Naive thymus-derived CD4-positive, alpha-beta T cell (primary cell): ENCODE measurements around the gene ACACA. TPM values are rescaled to one million over a fixed set of nuclear protein-coding genes. Genes with fewer than 3 reads are reported as not detected.

Experiments used
- ATAC-seq: fragments of 150-1000 bp; cut with Tn5 transposase; 2 replicates; pipeline ENCODE4 v1.10.0; 2021; ENCODE audit warnings: mild to moderate bottlenecking, moderate library complexity
- CTCF ChIA-PET: fragments of 350-600 bp; sonication (Branson Sonifier 250); formaldehyde crosslinking; loops from one replicate; lab custom pipeline; 2021; ENCODE audit warnings: antibody characterized with exemption; lab: Charles Lee
- POLR2A ChIA-PET: fragments of 350-600 bp; sonication (Branson Sonifier 250); formaldehyde crosslinking; loops from one replicate; lab custom pipeline; 2021; ENCODE audit warnings: antibody characterized with exemption, inconsistent platforms; lab: Charles Lee
- DNase-seq, 9 donors: peaks; one replicate each; pipeline versions ENCODE4 v3.0.0 to v3.0.0-alpha.2; 2020 to 2022; ENCODE audit warnings: mixed read lengths in 1 of 9
- H3K27ac ChIP-seq: one replicate; pipeline ENCODE4 v1.7.0; 2013; ENCODE audit warnings: mild to moderate bottlenecking, low read depth, low read length, moderate library complexity
- H3K27me3 ChIP-seq, 2 donors: one replicate each; pipeline ENCODE4 v1.7.0; 2013; ENCODE audit warnings: low read length in 2 of 2, mild to moderate bottlenecking in 2 of 2, moderate library complexity in 2 of 2; ENCODE audit not compliant: control insufficient read depth in 2 of 2, insufficient read depth in 2 of 2
- H3K36me3 ChIP-seq, 3 experiments: 1 replicate in 2 of 3; 2 replicates in 1 of 3; pipeline ENCODE4 v1.7.0; 2013; ENCODE audit warnings: low read length in 3 of 3, mild to moderate bottlenecking in 3 of 3, moderate library complexity in 1 of 3; ENCODE audit not compliant: insufficient read depth in 3 of 3, control insufficient read depth in 2 of 3
- H3K4me1 ChIP-seq, 2 donors: one replicate each; pipeline ENCODE4 v1.7.0; 2013; ENCODE audit warnings: low read length in 2 of 2, mild to moderate bottlenecking in 2 of 2, moderate library complexity in 1 of 2; ENCODE audit not compliant: control insufficient read depth in 2 of 2, insufficient read depth in 2 of 2
- H3K4me3 ChIP-seq: 2 replicates; pipeline ENCODE4 v1.7.0; 2013; ENCODE audit warnings: mild to moderate bottlenecking, low read length
- H3K9me3 ChIP-seq, 3 experiments: 1 replicate in 2 of 3; 2 replicates in 1 of 3; pipeline ENCODE4 v1.7.0; 2013; ENCODE audit warnings: low read length in 3 of 3; ENCODE audit not compliant: control insufficient read depth in 2 of 3
- H3K27ac Mint-ChIP-seq, 9 donors: one replicate each; pipeline ENCODE4 v1.8.0; 2020 to 2022; ENCODE audit warnings: mixed read lengths in 9 of 9, mild to moderate bottlenecking in 8 of 9, moderate library complexity in 5 of 9, inconsistent platforms in 2 of 9
- H3K27me3 Mint-ChIP-seq, 5 donors: one replicate each; pipeline ENCODE4 v1.8.0; 2021 to 2022; ENCODE audit warnings: mixed read lengths in 5 of 5, mild to moderate bottlenecking in 1 of 5
- H3K36me3 Mint-ChIP-seq, 5 donors: one replicate each; pipeline ENCODE4 v1.8.0; 2020 to 2022; ENCODE audit warnings: mixed read lengths in 5 of 5, mild to moderate bottlenecking in 3 of 5, inconsistent platforms in 1 of 5
- H3K4me1 Mint-ChIP-seq, 7 donors: one replicate each; pipeline ENCODE4 v1.8.0; 2020 to 2022; ENCODE audit warnings: mixed read lengths in 7 of 7, mild to moderate bottlenecking in 3 of 7, inconsistent platforms in 1 of 7
- H3K4me3 Mint-ChIP-seq, 10 donors: one replicate each; pipeline ENCODE4 v1.8.0; 2020 to 2022; ENCODE audit warnings: mild to moderate bottlenecking in 10 of 10, mixed read lengths in 10 of 10, moderate library complexity in 6 of 10, inconsistent platforms in 2 of 10
- H3K9me3 Mint-ChIP-seq, 11 donors: one replicate each; pipeline ENCODE4 v1.8.0; 2020 to 2022; ENCODE audit warnings: mixed read lengths in 11 of 11, mild to moderate bottlenecking in 4 of 11, inconsistent platforms in 1 of 11, moderate library complexity in 1 of 11
- intact Hi-C, 2 donors: fragments of 100-400 bp; cut with micrococcal nuclease; formaldehyde crosslinking; loops; one replicate each; pipeline ENCODE4 v1.15.1; 2023
- polyA plus RNA-seq, 2 donors: library from polyadenylated mRNA; unstranded; fragments of 300-500 nt; fragmentation: Illumina TruSeq; gene quantifications; one replicate each; pipeline ENCODE4 v1.2.3, GENCODE V29; 2021
- total RNA-seq, 6 experiments: library from RNA in 5 of 6; stranded (reverse) in 5 of 6; gene quantifications; 1 replicate in 5 of 6; 2 replicates in 1 of 6; pipeline ENCODE4 v1.2.3 and lab custom pipeline; 2021 to 2026

The ACACA gene
- total and polyA plus RNA-seq, 7 experiments from 2014 or later: 6.1 to 47.0 (median 14.5) TPM

DNA sequence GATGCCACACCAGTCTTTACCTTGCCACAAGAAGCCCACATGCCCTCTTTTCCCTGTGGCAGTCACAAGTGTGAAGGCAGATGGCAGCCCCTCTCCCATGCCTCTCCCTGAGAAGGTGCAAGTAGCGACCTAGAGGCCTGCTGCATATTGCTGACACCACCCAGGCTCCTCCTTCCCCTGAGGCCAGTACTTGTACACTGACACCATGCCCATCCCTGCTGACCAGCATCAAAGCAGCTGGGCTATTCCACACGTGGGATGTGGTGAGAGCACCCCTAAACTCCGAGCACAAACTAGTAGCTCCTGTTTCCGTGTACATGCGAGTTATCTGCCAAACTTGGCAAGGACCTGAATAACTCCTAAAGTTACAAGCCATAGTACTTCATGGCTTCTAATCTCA is 308.5 kb downstream of the ACACA start:
- Histone ChIP-seq H3K9me3 (no peaks in the 10 kb centered on the region), H3K4me3 (no peak overlapping the region), H3K27ac (no peak overlapping the region), H3K27me3 (no peaks in the 10 kb centered on the region), H3K4me1 (no peaks in the 10 kb centered on the region), H3K36me3 (peaks cover 3 to 42% (median 6%) of the 10 kb centered on the region in 3 experiments)
- Mint-ChIP-seq H3K36me3 (peaks cover 14 to 46% (median 31%) of the 10 kb centered on the region in 5 donors), H3K4me3 (peak overlapping the region in 1 of 10 donors; percentile 2), H3K27me3 (no peaks in the 10 kb centered on the region), H3K4me1 (peaks cover 0 to 11% (median 3%) of the 10 kb centered on the region in 7 donors), H3K9me3 (no peaks in the 10 kb centered on the region), H3K27ac (peak overlapping the region in 1 of 9 donors; percentile 28)
- no peak for ATAC-seq
- DNase-seq: no peak
- intact Hi-C loops: no loop called here
- CTCF ChIA-PET: interaction anchor here (1.5 kb wide), 1 partner anchor 50 kb away, joined by 3 read pairs; no protein-coding TSS in a partner anchor
- POLR2A ChIA-PET: no interaction called here

- no peaks in the 10 kb centered on the region for H3K4me1 ChIP-seq
- Mint-ChIP-seq H3K36me3 (peaks cover 14 to 47% (median 34%) of the 10 kb centered on the region in 5 donors), H3K9me3 (no peaks in the 10 kb centered on the region), H3K4me3 (no peak overlapping the region), H3K27ac (no peak overlapping the region), H3K27me3 (no peaks in the 10 kb centered on the region), H3K4me1 (peaks cover 0 to 13% (median 3%) of the 10 kb centered on the region in 7 donors)
- POLR2A ChIA-PET: no interaction called here
- intact Hi-C loops: no loop called here
- no peaks in the 10 kb centered on the region for H3K27me3 ChIP-seq
- H3K36me3 ChIP-seq: peaks cover 0 to 37% (median 3%) of the 10 kb centered on the region in 3 experiments
- no peak for DNase-seq
- H3K27ac ChIP-seq: no peak overlapping the region
- CTCF ChIA-PET: no interaction called here
- no peaks in the 10 kb centered on the region for H3K9me3 ChIP-seq
- no peak overlapping the region for H3K4me3 ChIP-seq
- no peak for ATAC-seq
Measured at GRCh38 chr17:37097154-37097553, 309.5 kb downstream of the ACACA start.

DNA sequence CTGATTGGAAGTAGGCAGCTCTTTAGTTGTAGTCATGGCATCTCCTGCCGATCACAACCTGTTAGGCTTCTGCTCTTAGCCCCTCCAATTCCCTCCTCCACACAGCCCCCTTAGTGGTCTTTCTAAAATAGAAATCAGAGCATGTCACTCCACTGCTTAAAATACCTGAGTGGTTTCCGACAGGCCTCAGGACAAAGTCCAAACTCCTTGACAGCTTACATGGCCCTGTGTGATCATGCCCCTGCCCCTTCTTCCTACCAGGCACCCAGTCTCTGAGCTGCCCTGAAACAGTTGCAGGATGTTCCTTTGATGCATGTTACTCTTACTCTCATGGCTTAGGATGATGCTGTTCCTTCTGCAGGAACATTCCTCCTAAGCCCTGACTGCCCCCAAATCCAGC is 310.6 kb downstream of the ACACA start:
- intact Hi-C loops: no loop called here
- Mint-ChIP-seq H3K4me1 (peaks cover 2 to 17% (median 6%) of the 10 kb centered on the region in 7 donors), H3K4me3 (no peak overlapping the region), H3K9me3 (no peaks in the 10 kb centered on the region), H3K27ac (peak overlapping the region in 1 of 9 donors; percentile 25), H3K27me3 (no peaks in the 10 kb centered on the region), H3K36me3 (peaks cover 13 to 47% (median 30%) of the 10 kb centered on the region in 5 donors)
- no peak for ATAC-seq
- Histone ChIP-seq H3K9me3 (no peaks in the 10 kb centered on the region), H3K27me3 (no peaks in the 10 kb centered on the region), H3K36me3 (peaks cover 0 to 31% (median 3%) of the 10 kb centered on the region in 3 experiments), H3K4me3 (no peak overlapping the region), H3K4me1 (peaks cover 0 to 3% of the 10 kb centered on the region in 2 donors), H3K27ac (no peak overlapping the region)
- DNase-seq: no peak
- CTCF ChIA-PET: no interaction called here
- POLR2A ChIA-PET: no interaction called here

DNA sequence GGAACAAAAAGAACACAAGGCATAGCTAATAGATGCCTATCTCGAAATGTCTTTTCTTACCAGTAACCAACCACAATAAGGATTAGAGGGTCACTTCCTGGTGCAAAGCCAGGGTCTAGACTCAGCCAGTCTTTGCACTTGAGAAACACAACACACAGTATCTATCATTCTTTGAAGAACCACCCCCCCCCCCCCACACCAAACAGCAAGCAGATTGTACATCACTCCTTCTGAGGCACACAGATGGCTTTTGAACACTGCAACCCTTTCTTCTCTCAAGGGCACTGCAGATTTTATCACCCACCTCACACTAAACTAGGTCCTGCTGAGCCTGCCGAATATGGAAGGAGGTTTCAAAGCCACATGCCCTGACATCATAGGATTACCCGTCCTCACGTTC is 312.2 kb downstream of the ACACA start:
- Mint-ChIP-seq H3K27me3 (no peaks in the 10 kb centered on the region), H3K36me3 (peaks cover 15 to 47% (median 33%) of the 10 kb centered on the region in 5 donors), H3K9me3 (no peaks in the 10 kb centered on the region), H3K27ac (peak overlapping the region in 5 of 9 donors; percentile 0 to 20 (median 7)), H3K4me3 (no peak overlapping the region), H3K4me1 (peaks cover 17 to 33% (median 23%) of the 10 kb centered on the region in 7 donors)
- Histone ChIP-seq H3K4me1 (peaks cover 14 to 18% of the 10 kb centered on the region in 2 donors), H3K36me3 (peaks cover 0 to 31% (median 3%) of the 10 kb centered on the region in 3 experiments), H3K9me3 (no peaks in the 10 kb centered on the region), H3K4me3 (no peak overlapping the region), H3K27ac (no peak overlapping the region), H3K27me3 (no peaks in the 10 kb centered on the region)
- intact Hi-C loops: no loop called here
- ATAC-seq (no peak), DNase-seq (no peak)
- POLR2A ChIA-PET: no interaction called here
- CTCF ChIA-PET: interaction anchor here (0.6 kb wide), 1 partner anchor 124 kb away, joined by 3 read pairs; no protein-coding TSS in a partner anchor

DNA sequence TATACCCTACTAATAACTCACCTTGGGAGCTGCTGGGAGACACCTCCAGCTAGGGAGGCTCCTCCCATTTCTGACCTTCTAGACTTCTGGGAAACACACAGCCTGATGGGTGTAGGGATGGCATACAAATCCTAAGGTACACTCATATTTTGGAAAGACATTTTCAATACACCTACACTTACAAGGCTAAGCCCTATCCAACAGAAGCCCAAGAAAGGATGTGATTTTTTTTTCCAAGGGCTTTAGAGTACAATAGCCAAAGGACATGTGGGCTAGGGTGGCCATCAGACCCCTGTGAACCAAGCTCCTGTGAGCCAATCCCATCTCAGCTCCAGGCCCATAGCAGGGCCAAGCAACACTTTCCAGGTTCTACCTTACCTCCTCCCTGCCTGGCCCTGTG is 313.9 kb downstream of the ACACA start:
- H3K27me3 ChIP-seq: no peaks in the 10 kb centered on the region
- no peak overlapping the region for H3K4me3 ChIP-seq
- intact Hi-C loops: no loop called here
- peaks cover 15 to 45% (median 26%) of the 10 kb centered on the region in 5 donors for H3K36me3 Mint-ChIP-seq
- no peak overlapping the region for H3K4me3 Mint-ChIP-seq
- peaks cover 27 to 50% (median 40%) of the 10 kb centered on the region in 7 donors for H3K4me1 Mint-ChIP-seq
- DNase-seq: no peak
- ATAC-seq: no peak
- H3K9me3 ChIP-seq: no peaks in the 10 kb centered on the region
- no peak overlapping the region for H3K27ac ChIP-seq
- no peaks in the 10 kb centered on the region for H3K27me3 Mint-ChIP-seq
- H3K4me1 ChIP-seq: peaks cover 26 to 35% of the 10 kb centered on the region in 2 donors
- CTCF ChIA-PET: interaction anchor here (1.2 kb wide), 1 partner anchor 45 kb away, joined by 3 read pairs; no protein-coding TSS in a partner anchor
- peak overlapping the region in 1 of 9 donors; percentile 51 for H3K27ac Mint-ChIP-seq
- POLR2A ChIA-PET: no interaction called here
- H3K36me3 ChIP-seq: peaks cover 0 to 24% (median 3%) of the 10 kb centered on the region in 3 experiments
- H3K9me3 Mint-ChIP-seq: no peaks in the 10 kb centered on the region

- H3K36me3 Mint-ChIP-seq: peaks cover 15 to 45% (median 24%) of the 10 kb centered on the region in 5 donors
- Histone ChIP-seq H3K4me1 (peaks cover 26 to 36% of the 10 kb centered on the region in 2 donors), H3K4me3 (no peak overlapping the region), H3K36me3 (peaks cover 0 to 22% (median 3%) of the 10 kb centered on the region in 3 experiments), H3K9me3 (no peaks in the 10 kb centered on the region), H3K27ac (no peak overlapping the region), H3K27me3 (no peaks in the 10 kb centered on the region)
- CTCF ChIA-PET: no interaction called here
- H3K27me3 Mint-ChIP-seq: no peaks in the 10 kb centered on the region
- no peaks in the 10 kb centered on the region for H3K9me3 Mint-ChIP-seq
- no peak for ATAC-seq
- intact Hi-C loops: no loop called here
- peaks cover 29 to 56% (median 46%) of the 10 kb centered on the region in 7 donors for H3K4me1 Mint-ChIP-seq
- H3K27ac Mint-ChIP-seq: peak overlapping the region in 2 of 9 donors; percentile 14 to 51
- no peak for DNase-seq
- POLR2A ChIA-PET: no interaction called here
- H3K4me3 Mint-ChIP-seq: no peak overlapping the region
Measured at GRCh38 chr17:37092071-37092470, 314.6 kb downstream of the ACACA start.

GRCh38 chr17:37090941-37091340 is 315.7 kb downstream of the ACACA start:
- intact Hi-C loops: no loop called here
- H3K4me3 ChIP-seq: no peak overlapping the region
- peaks cover 26 to 36% of the 10 kb centered on the region in 2 donors for H3K4me1 ChIP-seq
- DNase-seq: no peak
- peaks cover 29 to 62% (median 42%) of the 10 kb centered on the region in 7 donors for H3K4me1 Mint-ChIP-seq
- H3K27ac Mint-ChIP-seq: peak overlapping the region; percentile 30 to 96 (median 90)
- no peaks in the 10 kb centered on the region for H3K9me3 Mint-ChIP-seq
- H3K4me3 Mint-ChIP-seq: peak overlapping the region in 2 of 10 donors; percentile 15 to 65
- peaks cover 12 to 42% (median 20%) of the 10 kb centered on the region in 5 donors for H3K36me3 Mint-ChIP-seq
- no peaks in the 10 kb centered on the region for H3K9me3 ChIP-seq
- H3K27me3 Mint-ChIP-seq: no peaks in the 10 kb centered on the region
- peak overlapping the region; percentile 68 for H3K27ac ChIP-seq
- peaks cover 0 to 23% (median 0%) of the 10 kb centered on the region in 3 experiments for H3K36me3 ChIP-seq
- CTCF ChIA-PET: no interaction called here
- ATAC-seq: no peak
- no peaks in the 10 kb centered on the region for H3K27me3 ChIP-seq
- POLR2A ChIA-PET: no interaction called here
